Spleen (tissue), 11 donors: Measurements from ENCODE around the gene MYH15. TPM values are rescaled to one million over a fixed set of nuclear protein-coding genes. Genes with fewer than 3 reads are reported as not detected.

ENCODE experiments used
- DNase-seq: peaks from one replicate; pipeline ENCODE4 v3.0.0-alpha.2; 2020
- H3K27ac ChIP-seq, 8 donors: fragments of 200-600 bp; sonication (generic) in 7 of 8; 1 replicate in 4 of 8; 2 replicates in 4 of 8; pipeline versions ENCODE4 v1.5.0 to v1.8.0; 2016 to 2021; ENCODE audit warnings: inconsistent platforms in 4 of 8, mild to moderate bottlenecking in 4 of 8, moderate library complexity in 1 of 8
- H3K27me3 ChIP-seq, 7 donors: fragments of 200-600 bp; sonication (generic) in 6 of 7; replicated peaks in 1 of 7; 1 replicate in 4 of 7; 2 replicates in 3 of 7; pipeline versions ENCODE4 v1.5.0 to v1.8.0; 2016 to 2021; ENCODE audit warnings: inconsistent platforms in 3 of 7, mild to moderate bottlenecking in 1 of 7
- H3K36me3 ChIP-seq, 6 donors: fragments of 200-600 bp; sonication (generic) in 5 of 6; 1 replicate in 4 of 6; 2 replicates in 2 of 6; pipeline versions ENCODE4 v1.5.0 to v1.8.0; 2016 to 2021; ENCODE audit warnings: inconsistent platforms in 2 of 6
- H3K4me1 ChIP-seq, 6 donors: fragments of 200-600 bp; sonication (generic) in 5 of 6; 1 replicate in 3 of 6; 2 replicates in 3 of 6; pipeline versions ENCODE4 v1.5.0 to v1.8.0; 2016 to 2021; ENCODE audit warnings: inconsistent platforms in 3 of 6
- H3K4me3 ChIP-seq, 8 donors: fragments of 200-600 bp; sonication (generic) in 7 of 8; 1 replicate in 4 of 8; 2 replicates in 4 of 8; pipeline versions ENCODE4 v1.5.0 to v1.8.0; 2016 to 2021; ENCODE audit warnings: inconsistent platforms in 4 of 8, mild to moderate bottlenecking in 4 of 8, moderate library complexity in 2 of 8
- H3K9me3 ChIP-seq, 8 donors: fragments of 200-600 bp; sonication (generic) in 7 of 8; 1 replicate in 4 of 8; 2 replicates in 4 of 8; pipeline versions ENCODE4 v1.5.0 to v1.8.0; 2016 to 2021; ENCODE audit warnings: inconsistent platforms in 4 of 8
- POLR2A ChIP-seq, 3 donors: fragments of 450-650 bp; IDR thresholded peaks; one replicate each; pipeline ENCODE4 v1.5.1; 2017; ENCODE audit warnings: antibody characterized with exemption in 3 of 3, mild to moderate bottlenecking in 1 of 3
- POLR2AphosphoS5 ChIP-seq, 3 donors: sonication (generic); formaldehyde crosslinking; IDR thresholded peaks; one replicate each; pipeline ENCODE4 v1.5.1; 2017; ENCODE audit warnings: antibody characterized with exemption in 3 of 3
- WGBS, 5 donors: extraction: QIAGEN DNeasy Blood & Tissue Kit in 3 of 5; methylation state at CpG; one replicate each; pipeline versions ENCODE4 v1.1.5 to v1.1.7; 2013 to 2018; 5-methylcytosine and 5-hydroxymethylcytosine counted together
- intact Hi-C: fragments of 100-400 bp; cut with DNase I; formaldehyde crosslinking; loops from one replicate; pipeline ENCODE4 v1.15.0; 2023; ENCODE audit warnings: low total_unique reads
- polyA plus RNA-seq, 3 donors: library from polyadenylated mRNA; stranded (reverse); fragments of 200-250 nt; gene quantifications; one replicate each; pipeline ENCODE4 v1.2.1, GENCODE V29; 2013
- total RNA-seq, 7 donors: library from RNA; depleted of rRNA in 3 of 7; stranded (reverse); fragments of >200 nt in 3 of 7; fragmentation: NEBNext Ultra II Directional in 4 of 7; extraction: Animal tissue kit (Norgen Biotek cat#: 25700) in 4 of 7; gene quantifications; one replicate each; pipeline versions ENCODE4 v1.1.0 to v1.2.1, GENCODE V29; 2016 to 2021
- TF ChIP-seq, protein P1 (sequence below), 11 experiments: fragments of 200-600 bp in 7 of 11; fragments of 450-650 bp in 4 of 11; sonication (generic) in 4 of 11; IDR thresholded peaks in 8 of 11; conservative IDR thresholded peaks in 3 of 11; 1 replicate in 7 of 11; 2 replicates in 4 of 11; pipeline versions ENCODE4 v1.4.0 to v1.8.0; 2016 to 2021; ENCODE audit warnings: antibody characterized with exemption in 11 of 11, inconsistent platforms in 4 of 11, mild to moderate bottlenecking in 1 of 11
- donor health status: healthy with polysubstance abuse.
- donor health status: DM: no; HTN: no; CAD: no; lungs with moderate emphysema.
- donor health status: DM: no; HTN: no; CAD: no.
- donor health status: Bipolar disorder and iron deficiency.
- donor health status: healthy.
- donor health status: DM: no; HTN: no; CAD: no.
- donor health status: DM: yes; HTN: yes; CAD: no.

The MYH15 gene
- total and polyA plus RNA-seq, 10 donors: 0.02 to 3.0 (median 0.18) TPM

DNA sequence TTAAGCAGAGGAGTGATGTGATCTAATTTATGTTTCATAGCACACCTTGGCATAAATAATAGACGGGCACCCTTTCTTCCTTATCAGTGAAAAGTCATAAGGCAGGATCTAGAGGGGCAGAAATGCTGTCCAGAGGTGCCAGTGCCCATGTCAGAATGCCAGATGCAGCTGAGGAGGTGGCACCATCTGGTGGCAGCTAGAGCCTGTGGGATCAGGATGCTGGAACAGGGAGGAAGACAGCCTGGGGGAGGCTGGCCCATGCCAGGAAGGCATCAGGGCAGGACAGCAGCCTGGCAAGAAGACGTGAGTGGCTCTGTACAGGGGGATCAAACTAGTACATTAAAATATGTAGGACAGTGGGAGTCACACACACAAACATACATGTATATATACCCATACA lies 16.5 kb downstream of the MYH15 start:
- H3K36me3 ChIP-seq: no peaks in the 10 kb centered on the region
- H3K4me1 ChIP-seq: peaks cover 0 to 14% (median 2%) of the 10 kb centered on the region in 6 donors
- TF ChIP-seq, protein P1, sequence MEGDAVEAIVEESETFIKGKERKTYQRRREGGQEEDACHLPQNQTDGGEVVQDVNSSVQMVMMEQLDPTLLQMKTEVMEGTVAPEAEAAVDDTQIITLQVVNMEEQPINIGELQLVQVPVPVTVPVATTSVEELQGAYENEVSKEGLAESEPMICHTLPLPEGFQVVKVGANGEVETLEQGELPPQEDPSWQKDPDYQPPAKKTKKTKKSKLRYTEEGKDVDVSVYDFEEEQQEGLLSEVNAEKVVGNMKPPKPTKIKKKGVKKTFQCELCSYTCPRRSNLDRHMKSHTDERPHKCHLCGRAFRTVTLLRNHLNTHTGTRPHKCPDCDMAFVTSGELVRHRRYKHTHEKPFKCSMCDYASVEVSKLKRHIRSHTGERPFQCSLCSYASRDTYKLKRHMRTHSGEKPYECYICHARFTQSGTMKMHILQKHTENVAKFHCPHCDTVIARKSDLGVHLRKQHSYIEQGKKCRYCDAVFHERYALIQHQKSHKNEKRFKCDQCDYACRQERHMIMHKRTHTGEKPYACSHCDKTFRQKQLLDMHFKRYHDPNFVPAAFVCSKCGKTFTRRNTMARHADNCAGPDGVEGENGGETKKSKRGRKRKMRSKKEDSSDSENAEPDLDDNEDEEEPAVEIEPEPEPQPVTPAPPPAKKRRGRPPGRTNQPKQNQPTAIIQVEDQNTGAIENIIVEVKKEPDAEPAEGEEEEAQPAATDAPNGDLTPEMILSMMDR (IDR thresholded peaks at IDR 0.05 in 8 of 11, conservative IDR thresholded peaks at IDR 0.05 in 3 of 11): no peak
- TF ChIP-seq POLR2A (IDR thresholded peaks at IDR 0.05) (no peak), POLR2AphosphoS5 (IDR thresholded peaks at IDR 0.05) (no peak)
- H3K27ac ChIP-seq: no peak overlapping the region
- H3K27me3 ChIP-seq: no peaks in the 10 kb centered on the region
- intact Hi-C loops: no loop called here
- H3K9me3 ChIP-seq: no peaks in the 10 kb centered on the region
- WGBS, 5 donors: 78 to 86% (median 82%) methylated on average over 2 of the region's 2 CpGs
- no peak for DNase-seq
- H3K4me3 ChIP-seq: no peak overlapping the region

DNA sequence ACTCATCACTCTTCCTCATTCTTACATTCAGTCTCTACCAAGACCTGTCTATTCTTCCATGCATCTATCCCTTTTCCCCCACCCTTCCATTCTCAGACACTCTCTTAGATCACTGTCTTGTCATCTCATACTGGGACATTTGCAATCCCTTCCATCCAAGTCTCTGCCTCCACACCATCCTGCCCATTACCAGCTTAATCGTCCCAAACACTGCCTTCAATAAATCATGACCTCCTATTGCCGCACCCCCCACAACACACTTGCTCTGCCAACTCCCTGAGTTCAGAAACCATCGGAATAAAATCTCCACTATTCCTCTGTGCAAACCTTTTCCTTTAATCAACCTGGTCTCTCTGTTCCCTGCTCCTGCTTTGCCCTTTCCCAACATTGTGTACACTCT lies 18.9 kb downstream of the MYH15 start:
- intact Hi-C loops: no loop called here
- WGBS, 5 donors: 83 to 94% (median 89%) methylated on average over 3 of the region's 3 CpGs
- no peak for DNase-seq
- Histone ChIP-seq H3K9me3 (no peaks in the 10 kb centered on the region), H3K27me3 (no peaks in the 10 kb centered on the region), H3K36me3 (no peaks in the 10 kb centered on the region), H3K4me1 (peaks cover 0 to 14% (median 2%) of the 10 kb centered on the region in 6 donors), H3K4me3 (no peak overlapping the region), H3K27ac (no peak overlapping the region)
- TF ChIP-seq POLR2A (IDR thresholded peaks at IDR 0.05) (no peak), POLR2AphosphoS5 (IDR thresholded peaks at IDR 0.05) (no peak)
- TF ChIP-seq, protein P1 (IDR thresholded peaks at IDR 0.05 in 8 of 11, conservative IDR thresholded peaks at IDR 0.05 in 3 of 11): no peak

DNA sequence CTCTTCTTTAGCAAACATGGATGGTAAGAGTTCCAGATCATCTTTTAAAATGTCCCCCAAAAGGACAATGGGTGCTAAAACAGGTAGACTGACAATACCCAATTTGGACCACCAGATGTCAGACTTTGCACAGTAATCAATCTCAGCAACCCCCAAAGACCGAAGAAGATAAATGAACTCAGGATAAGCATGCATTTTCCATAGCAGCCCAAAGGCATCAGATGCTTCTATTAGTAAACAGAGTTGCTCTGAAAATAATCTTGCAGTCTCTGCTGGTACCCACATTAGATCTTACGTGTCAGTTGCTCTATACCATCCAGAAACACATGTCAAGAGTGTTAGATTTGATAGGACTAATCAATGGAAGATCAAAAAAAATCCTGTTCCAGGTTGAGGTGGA lies 20.6 kb downstream of the MYH15 start:
- no peak for TF ChIP-seq POLR2A (IDR thresholded peaks at IDR 0.05)
- TF ChIP-seq, protein P1 (IDR thresholded peaks at IDR 0.05 in 8 of 11, conservative IDR thresholded peaks at IDR 0.05 in 3 of 11): peak; percentile 51 to 92 (median 81)
- Histone ChIP-seq H3K27me3 (no peaks in the 10 kb centered on the region), H3K36me3 (no peaks in the 10 kb centered on the region), H3K9me3 (no peaks in the 10 kb centered on the region), H3K4me3 (no peak overlapping the region), H3K4me1 (peaks cover 0 to 14% (median 2%) of the 10 kb centered on the region in 6 donors), H3K27ac (no peak overlapping the region)
- no peak for DNase-seq
- intact Hi-C loops: loop anchor here (5.0 to 10.0 kb wide), 3 partner anchors 63 to 1255 kb away; no protein-coding TSS in a partner anchor
- 24 to 28% (median 25%) methylated on average over 2 of the region's 2 CpGs for whole genome bisulfite sequencing, 5 donors

DNA sequence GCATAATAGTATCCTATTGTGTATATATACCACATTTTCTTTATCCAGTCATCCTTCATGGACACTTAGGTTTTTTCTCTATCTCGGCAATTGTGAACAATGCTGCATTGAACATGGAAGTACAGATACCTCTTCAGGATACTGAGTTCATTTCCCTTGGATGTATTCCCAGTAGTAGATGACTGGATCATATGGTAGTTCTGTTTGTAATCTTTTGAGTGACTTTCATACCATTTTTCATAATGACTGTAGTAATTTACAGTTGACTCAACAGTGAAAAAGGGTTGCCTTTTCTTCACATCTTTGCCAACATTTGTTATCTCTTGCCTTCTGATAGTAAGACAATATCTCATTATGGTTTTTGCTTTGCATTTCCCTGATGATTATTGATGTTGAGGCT lies 21.8 kb downstream of the MYH15 start:
- H3K9me3 ChIP-seq: no peaks in the 10 kb centered on the region
- no peak overlapping the region for H3K4me3 ChIP-seq
- TF ChIP-seq, protein P1 (IDR thresholded peaks at IDR 0.05 in 8 of 11, conservative IDR thresholded peaks at IDR 0.05 in 3 of 11): no peak
- no peak for TF ChIP-seq POLR2AphosphoS5 (IDR thresholded peaks at IDR 0.05)
- TF ChIP-seq POLR2A (IDR thresholded peaks at IDR 0.05): no peak
- intact Hi-C loops: loop anchor here (5.0 to 10.0 kb wide), 3 partner anchors 64 to 1254 kb away; no protein-coding TSS in a partner anchor
- no peaks in the 10 kb centered on the region for H3K27me3 ChIP-seq
- H3K36me3 ChIP-seq: no peaks in the 10 kb centered on the region
- 69 to 88% (median 73%) methylated on average over 1 of the region's 1 CpG for WGBS, 5 donors
- peaks cover 0 to 8% (median 2%) of the 10 kb centered on the region in 6 donors for H3K4me1 ChIP-seq
- H3K27ac ChIP-seq: no peak overlapping the region
- no peak for DNase-seq
